Omental fat pad (tissue), 4 donors: ENCODE data around the gene CCDC117. TPM values are rescaled to one million over a fixed set of nuclear protein-coding genes. Genes with fewer than 3 reads are reported as not detected.

ENCODE experiments used
- ATAC-seq: fragments of 150-250 bp; one replicate; pipeline ENCODE4 v1.9.1; 2016; ENCODE audit warnings: mild to moderate bottlenecking, moderate library complexity; ENCODE audit not compliant: low FRiP score
- DNase-seq: peaks from one replicate; pipeline ENCODE4 v3.0.0-alpha.2; 2019; ENCODE audit warnings: low spot score
- total RNA-seq, 4 donors: library from RNA; depleted of rRNA; stranded (reverse); fragments of >200 nt; gene quantifications; one replicate each; pipeline ENCODE4 v1.1.0, GENCODE V29; 2016
- TF ChIP-seq, protein P1 (sequence below), 3 donors: fragments of 450-650 bp; IDR thresholded peaks; one replicate each; pipeline ENCODE4 v1.5.1; 2016 to 2017; ENCODE audit warnings: antibody characterized with exemption in 3 of 3, mild to moderate bottlenecking in 3 of 3, moderate library complexity in 2 of 3

CCDC117 gene
- total RNA-seq, 4 donors from 2014 or later = 10.1 to 22.9 (median 18.2) TPM

GRCh38 chr22:28808716-28809355 lies 36.3 kb downstream of the CCDC117 start:
- DNase-seq = no peak
- no peak for ATAC-seq
- TF ChIP-seq, protein P1, sequence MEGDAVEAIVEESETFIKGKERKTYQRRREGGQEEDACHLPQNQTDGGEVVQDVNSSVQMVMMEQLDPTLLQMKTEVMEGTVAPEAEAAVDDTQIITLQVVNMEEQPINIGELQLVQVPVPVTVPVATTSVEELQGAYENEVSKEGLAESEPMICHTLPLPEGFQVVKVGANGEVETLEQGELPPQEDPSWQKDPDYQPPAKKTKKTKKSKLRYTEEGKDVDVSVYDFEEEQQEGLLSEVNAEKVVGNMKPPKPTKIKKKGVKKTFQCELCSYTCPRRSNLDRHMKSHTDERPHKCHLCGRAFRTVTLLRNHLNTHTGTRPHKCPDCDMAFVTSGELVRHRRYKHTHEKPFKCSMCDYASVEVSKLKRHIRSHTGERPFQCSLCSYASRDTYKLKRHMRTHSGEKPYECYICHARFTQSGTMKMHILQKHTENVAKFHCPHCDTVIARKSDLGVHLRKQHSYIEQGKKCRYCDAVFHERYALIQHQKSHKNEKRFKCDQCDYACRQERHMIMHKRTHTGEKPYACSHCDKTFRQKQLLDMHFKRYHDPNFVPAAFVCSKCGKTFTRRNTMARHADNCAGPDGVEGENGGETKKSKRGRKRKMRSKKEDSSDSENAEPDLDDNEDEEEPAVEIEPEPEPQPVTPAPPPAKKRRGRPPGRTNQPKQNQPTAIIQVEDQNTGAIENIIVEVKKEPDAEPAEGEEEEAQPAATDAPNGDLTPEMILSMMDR (IDR thresholded peaks at IDR 0.05) = no peak

DNA sequence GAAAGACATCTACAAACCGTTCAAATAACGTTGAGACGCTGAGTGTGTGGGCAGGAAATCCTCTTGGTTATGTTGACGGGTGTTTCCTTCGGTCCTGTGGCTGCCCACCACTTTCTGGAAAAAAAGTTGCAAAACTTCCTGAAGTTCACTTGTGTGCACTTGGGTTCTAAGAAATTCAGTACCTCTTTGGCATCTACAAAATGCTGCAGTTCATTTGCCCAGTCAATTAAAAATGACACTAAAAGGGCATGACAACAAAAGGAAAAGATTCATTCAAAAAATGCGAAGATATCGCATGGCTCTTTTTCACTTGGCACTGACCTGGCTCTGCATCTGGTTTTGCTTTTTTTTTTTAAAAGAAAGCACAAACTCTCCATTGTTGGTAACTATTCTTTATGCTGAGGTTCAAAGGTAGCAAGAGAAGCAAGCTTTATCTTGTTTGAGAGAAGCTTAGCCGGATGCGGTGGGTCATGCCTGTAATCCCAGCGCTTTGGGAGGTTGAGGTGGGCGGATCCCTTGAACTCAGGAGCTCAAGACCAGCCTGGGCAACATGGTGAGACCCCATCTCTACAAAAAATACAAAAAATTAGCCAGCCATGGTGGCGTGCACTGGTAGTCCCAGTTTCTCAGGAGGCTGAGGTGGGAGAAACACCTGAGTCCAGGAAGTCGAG lies 38.5 kb downstream of the CCDC117 start:
- ATAC-seq (peak; percentile 34), DNase-seq (no peak)
- TF ChIP-seq, protein P1 (IDR thresholded peaks at IDR 0.05) = no peak

- no peak for ATAC-seq
- TF ChIP-seq, protein P1 (IDR thresholded peaks at IDR 0.05) = no peak
These were observed 40.0 kb downstream of the CCDC117 start for GRCh38 chr22:28812516-28812915.

DNA sequence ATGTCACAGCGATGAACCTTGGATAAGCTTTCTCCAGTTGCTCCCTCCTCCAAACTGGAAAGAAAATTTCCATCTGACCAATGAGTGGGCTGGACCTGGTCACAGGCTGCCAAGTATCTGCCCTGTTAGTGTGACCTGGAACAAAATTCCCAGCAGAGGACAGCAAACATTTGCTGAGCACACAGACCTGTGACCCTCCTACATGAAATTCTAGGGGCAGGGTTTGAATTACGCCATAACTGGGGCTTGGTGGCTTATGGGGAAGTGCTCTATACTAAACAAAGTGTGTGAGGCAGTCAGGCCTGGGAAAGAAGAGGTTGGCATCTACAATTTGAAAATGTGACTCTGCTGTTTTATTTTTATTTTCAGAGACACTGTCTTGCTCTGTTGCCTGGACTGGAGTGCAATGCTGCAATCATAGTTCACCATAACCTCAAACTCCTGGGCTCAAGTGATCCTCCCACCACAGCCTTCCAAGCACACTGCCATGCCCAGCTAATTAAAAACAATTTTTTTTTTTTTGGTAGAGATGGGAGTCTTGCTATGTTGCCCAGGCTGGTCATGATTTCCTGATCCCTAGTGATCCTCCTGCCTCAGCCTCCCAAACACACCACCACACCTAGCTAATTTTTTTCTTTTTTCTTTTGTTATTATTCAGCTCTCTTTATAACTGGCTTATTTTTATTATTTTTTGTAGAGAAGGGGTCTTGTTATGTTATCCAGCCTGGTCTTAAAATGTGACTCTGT lies 41.5 kb downstream of the CCDC117 start:
- DNase-seq (no peak), ATAC-seq (peak; percentile 29)
- TF ChIP-seq, protein P1 (IDR thresholded peaks at IDR 0.05) = no peak

More at GRCh38 chr22:28812516-28812915, 40.0 kb downstream of the CCDC117 start:
- DNase-seq = no peak

DNA sequence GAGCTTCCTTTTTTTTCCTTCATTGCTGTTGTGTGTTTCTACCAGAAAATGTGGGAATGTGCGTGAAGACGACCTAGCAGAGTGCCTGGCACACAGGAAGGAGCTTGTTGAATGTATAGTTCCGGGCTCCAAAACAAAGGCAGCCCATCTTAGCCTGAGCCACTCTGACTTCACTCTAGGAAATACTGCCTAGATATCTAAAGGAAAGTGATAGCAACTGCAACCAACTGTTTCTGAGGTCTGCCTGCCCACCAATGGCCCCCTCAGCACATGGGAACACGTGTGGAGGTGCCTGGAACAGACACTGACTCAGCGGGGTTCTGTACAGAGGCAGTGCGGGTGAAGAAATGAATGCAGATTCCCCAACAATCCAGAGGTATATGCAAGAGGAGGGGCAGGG lies 42.6 kb downstream of the CCDC117 start:
- DNase-seq = no peak
- ATAC-seq = no peak
- TF ChIP-seq, protein P1 (IDR thresholded peaks at IDR 0.05) = no peak

DNA sequence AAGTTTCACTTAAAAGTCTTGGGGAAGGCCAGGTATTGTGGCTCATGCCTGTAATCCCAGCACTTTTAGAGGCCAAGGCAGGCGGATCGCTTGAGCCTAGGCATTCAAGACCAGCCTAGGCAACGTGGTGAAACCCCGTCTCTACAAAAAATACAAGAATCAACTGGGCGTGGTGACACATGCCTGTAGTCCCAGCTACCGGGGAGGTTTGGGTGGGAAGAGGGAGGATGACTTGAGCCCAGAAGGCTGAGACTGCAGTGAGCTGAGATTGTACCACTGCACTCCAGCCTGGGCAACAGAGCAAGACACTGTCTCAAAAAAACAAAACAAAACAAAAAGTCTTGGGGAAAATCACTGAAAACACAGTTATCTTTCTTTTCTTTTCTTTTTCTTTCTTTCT lies 43.2 kb downstream of the CCDC117 start:
- DNase-seq = no peak
- TF ChIP-seq, protein P1 (IDR thresholded peaks at IDR 0.05) = no peak
- ATAC-seq = no peak
